Cardiac muscle cell (in vitro differentiated cells and primary cell): ENCODE measurements around the gene ZMYND8. TPM values are rescaled to one million over a fixed set of nuclear protein-coding genes. Genes with fewer than 3 reads are reported as not detected.

ENCODE experiments used
- DNase-seq, 2 donors: peaks; one replicate each; pipeline versions ENCODE4 v3.0.0 to v3.0.0-alpha.2; 2010 to 2017; ENCODE audit warnings: low read depth in 1 of 2, low spot score in 1 of 2
- H3K27ac ChIP-seq: fragments of 200-600 bp; sonication (generic); 2 replicates; pipeline ENCODE4 v1.5.1; 2016
- H3K27me3 ChIP-seq: fragments of 200-600 bp; sonication (generic); 2 replicates; pipeline ENCODE4 v1.6.0; 2016; ENCODE audit warnings: control low read depth
- H3K36me3 ChIP-seq: fragments of 200-600 bp; sonication (generic); 2 replicates; pipeline ENCODE4 v1.5.1; 2016; ENCODE audit warnings: control low read depth
- H3K4me1 ChIP-seq: fragments of 200-600 bp; sonication (generic); 2 replicates; pipeline ENCODE4 v1.8.1; 2017; ENCODE audit warnings: low read depth, mild to moderate bottlenecking, mixed run types
- H3K4me3 ChIP-seq: fragments of 200-600 bp; sonication (generic); 2 replicates; pipeline ENCODE4 v1.5.1; 2016; ENCODE audit warnings: mild to moderate bottlenecking
- H3K9me3 ChIP-seq: fragments of 200-600 bp; sonication (generic); 2 replicates; pipeline ENCODE4 v1.5.1; 2017; ENCODE audit warnings: low read depth, mild to moderate bottlenecking, control low read depth
- polyA plus RNA-seq: library from polyadenylated mRNA; unstranded; fragments of >200 nt; fragmentation: Nextera tagmentation; extraction: Ambion mirVana; gene quantifications from 2 replicates; pipeline ENCODE4 v1.2.1, GENCODE V29; 2016
- total RNA-seq: library from RNA; depleted of rRNA; stranded (reverse); fragments of >200 nt; gene quantifications from 2 replicates; pipeline ENCODE4 v1.2.3, GENCODE V29; 2016
- TF ChIP-seq, protein P1 (sequence below): IDR thresholded peaks from 2 replicates; pipeline ENCODE4 v1.5.1; 2012; ENCODE audit warnings: low read depth, mild to moderate bottlenecking, low read length

Gene ZMYND8
- total and polyA plus RNA-seq, 2 experiments from 2014 or later: 27.5 to 45.0 TPM

DNA sequence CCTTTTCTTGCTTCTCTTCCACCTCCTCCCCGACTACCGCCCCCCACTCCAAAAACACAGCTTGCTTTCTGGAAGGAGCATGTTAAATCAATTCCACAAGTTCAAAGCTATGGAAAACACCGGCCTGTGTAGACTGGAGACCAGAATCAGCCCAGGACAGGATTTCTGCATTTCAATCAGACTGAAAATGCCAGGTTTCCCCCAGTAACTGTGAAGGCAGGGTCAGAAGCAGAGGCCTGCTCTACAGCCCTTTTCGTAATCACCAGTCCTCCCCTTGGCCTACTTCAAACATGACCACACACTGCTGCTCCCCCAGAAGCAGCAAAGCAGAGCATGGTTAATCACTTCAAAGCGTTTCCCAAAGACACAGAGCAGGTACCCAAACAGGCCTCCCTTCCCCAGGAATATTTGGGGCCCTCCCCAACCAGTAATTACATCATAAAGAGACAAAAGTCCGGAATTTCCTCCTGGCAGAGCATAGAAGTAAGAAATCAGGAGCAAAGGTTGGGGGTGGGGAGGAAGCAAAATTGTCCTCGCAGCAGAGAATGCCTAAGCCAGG, 38.4 kb downstream of the ZMYND8 start:
- DNase-seq: peak in 1 of 2 donors; percentile 21
- Histone ChIP-seq H3K4me3 (no peak overlapping the region), H3K36me3 (no peaks in the 10 kb centered on the region), H3K9me3 (no peaks in the 10 kb centered on the region), H3K27me3 (no peaks in the 10 kb centered on the region), H3K27ac (peak overlapping the region; percentile 97), H3K4me1 (peaks cover 52% of the 10 kb centered on the region)
- TF ChIP-seq, protein P1, sequence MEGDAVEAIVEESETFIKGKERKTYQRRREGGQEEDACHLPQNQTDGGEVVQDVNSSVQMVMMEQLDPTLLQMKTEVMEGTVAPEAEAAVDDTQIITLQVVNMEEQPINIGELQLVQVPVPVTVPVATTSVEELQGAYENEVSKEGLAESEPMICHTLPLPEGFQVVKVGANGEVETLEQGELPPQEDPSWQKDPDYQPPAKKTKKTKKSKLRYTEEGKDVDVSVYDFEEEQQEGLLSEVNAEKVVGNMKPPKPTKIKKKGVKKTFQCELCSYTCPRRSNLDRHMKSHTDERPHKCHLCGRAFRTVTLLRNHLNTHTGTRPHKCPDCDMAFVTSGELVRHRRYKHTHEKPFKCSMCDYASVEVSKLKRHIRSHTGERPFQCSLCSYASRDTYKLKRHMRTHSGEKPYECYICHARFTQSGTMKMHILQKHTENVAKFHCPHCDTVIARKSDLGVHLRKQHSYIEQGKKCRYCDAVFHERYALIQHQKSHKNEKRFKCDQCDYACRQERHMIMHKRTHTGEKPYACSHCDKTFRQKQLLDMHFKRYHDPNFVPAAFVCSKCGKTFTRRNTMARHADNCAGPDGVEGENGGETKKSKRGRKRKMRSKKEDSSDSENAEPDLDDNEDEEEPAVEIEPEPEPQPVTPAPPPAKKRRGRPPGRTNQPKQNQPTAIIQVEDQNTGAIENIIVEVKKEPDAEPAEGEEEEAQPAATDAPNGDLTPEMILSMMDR: no peak

DNA sequence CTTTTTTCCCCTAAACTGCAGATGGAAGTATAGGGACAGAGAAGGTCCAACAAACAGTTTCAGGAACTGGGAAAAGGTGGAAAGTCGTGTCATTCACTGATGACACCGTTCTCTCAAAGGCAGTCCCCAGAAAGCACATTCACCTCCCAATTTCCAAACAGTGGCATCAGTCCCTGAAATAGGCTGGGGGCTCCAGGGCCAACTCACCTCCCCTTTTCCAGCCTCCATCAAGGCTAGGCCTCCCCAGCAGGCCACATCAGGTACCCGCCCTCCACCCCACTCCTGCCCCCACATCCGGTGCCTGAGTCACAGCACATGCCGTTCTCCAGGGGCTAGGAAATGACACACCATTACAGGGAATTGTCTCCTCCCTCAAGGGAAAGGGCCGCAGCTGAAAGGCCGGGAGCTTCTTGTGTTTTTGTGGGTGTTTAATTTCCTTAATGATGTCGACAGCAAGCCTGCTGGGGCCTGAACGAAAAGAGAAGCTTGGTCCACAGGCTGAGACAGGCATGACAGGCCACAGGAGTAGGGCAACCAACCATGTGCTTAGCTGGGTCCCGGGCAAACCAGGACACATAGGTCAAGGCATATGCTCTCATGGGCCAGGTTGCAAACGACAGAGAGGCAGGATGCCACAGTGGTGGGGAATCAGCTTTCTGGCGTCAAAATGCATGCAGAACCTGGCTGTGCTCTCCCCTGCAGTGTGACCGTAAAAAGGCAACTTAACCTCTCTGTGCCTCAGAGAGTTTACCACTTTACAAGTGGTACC, 39.2 kb downstream of the ZMYND8 start:
- TF ChIP-seq, protein P1: no peak
- H3K9me3 ChIP-seq: no peaks in the 10 kb centered on the region
- DNase-seq: peak in 1 of 2 donors; percentile 98
- H3K27me3 ChIP-seq: no peaks in the 10 kb centered on the region
- H3K36me3 ChIP-seq: no peaks in the 10 kb centered on the region
- peaks cover 56% of the 10 kb centered on the region for H3K4me1 ChIP-seq
- peak overlapping the region; percentile 97 for H3K27ac ChIP-seq
- no peak overlapping the region for H3K4me3 ChIP-seq

DNA sequence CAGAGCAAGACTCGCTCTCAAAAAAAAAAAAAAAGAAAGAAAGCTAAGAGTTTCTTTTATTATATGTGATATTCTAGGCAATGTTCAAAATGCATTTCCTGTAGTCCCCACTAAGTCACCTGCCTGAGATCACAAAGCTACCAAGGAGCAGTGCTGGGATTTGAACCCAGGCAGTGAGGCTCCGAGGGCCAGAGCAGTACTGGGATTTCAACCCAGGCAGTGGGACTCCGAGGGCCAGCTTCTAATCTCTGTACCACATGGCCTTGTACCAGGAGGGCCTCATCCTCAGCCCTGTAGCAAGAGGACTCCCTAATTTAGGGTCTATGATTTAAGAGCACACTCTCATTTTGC, 39.7 kb downstream of the ZMYND8 start:
- H3K9me3 ChIP-seq: no peaks in the 10 kb centered on the region
- no peaks in the 10 kb centered on the region for H3K27me3 ChIP-seq
- no peaks in the 10 kb centered on the region for H3K36me3 ChIP-seq
- peaks cover 59% of the 10 kb centered on the region for H3K4me1 ChIP-seq
- no peak overlapping the region for H3K4me3 ChIP-seq
- no peak for DNase-seq
- peak overlapping the region; percentile 97 for H3K27ac ChIP-seq
- TF ChIP-seq, protein P1: no peak

DNA sequence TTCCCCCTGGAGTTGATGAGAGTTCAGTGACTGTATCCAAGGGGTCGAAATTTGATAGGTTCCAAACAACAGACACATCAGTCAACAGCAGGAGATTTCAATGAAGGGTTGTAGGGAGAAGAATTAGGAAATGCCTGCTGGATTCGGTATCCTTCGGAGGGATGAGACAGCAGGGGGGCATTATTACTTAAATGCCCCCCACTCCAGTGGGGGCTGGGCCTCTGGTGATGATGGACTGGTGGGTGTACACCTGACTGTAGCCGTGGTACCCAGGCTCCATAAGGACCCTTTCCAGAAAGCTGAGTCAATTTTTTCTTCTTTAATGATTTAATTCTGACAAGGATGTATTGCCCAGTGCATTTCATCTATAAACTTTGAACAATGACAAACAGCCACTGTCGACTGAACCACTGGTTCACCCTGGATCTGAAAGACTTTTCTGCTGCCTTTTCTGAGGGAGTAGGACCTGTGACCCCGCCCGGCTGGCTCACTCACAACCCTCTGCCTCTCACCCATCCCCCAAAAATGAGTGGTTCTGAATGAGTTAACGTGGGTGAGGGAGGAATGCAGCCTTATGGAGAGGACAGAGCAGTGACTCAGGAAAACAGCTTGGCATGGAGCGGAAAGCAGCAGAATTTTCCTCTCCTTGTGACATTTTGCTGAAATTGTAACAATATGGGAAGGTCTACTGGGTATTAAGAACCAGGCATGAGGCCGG, 41.0 kb downstream of the ZMYND8 start:
- Histone ChIP-seq H3K4me1 (peaks cover 55% of the 10 kb centered on the region), H3K27me3 (no peaks in the 10 kb centered on the region), H3K4me3 (no peak overlapping the region), H3K36me3 (no peaks in the 10 kb centered on the region), H3K27ac (peak overlapping the region; percentile 97), H3K9me3 (no peaks in the 10 kb centered on the region)
- TF ChIP-seq, protein P1: no peak
- DNase-seq: peak in 1 of 2 donors; percentile 90

DNA sequence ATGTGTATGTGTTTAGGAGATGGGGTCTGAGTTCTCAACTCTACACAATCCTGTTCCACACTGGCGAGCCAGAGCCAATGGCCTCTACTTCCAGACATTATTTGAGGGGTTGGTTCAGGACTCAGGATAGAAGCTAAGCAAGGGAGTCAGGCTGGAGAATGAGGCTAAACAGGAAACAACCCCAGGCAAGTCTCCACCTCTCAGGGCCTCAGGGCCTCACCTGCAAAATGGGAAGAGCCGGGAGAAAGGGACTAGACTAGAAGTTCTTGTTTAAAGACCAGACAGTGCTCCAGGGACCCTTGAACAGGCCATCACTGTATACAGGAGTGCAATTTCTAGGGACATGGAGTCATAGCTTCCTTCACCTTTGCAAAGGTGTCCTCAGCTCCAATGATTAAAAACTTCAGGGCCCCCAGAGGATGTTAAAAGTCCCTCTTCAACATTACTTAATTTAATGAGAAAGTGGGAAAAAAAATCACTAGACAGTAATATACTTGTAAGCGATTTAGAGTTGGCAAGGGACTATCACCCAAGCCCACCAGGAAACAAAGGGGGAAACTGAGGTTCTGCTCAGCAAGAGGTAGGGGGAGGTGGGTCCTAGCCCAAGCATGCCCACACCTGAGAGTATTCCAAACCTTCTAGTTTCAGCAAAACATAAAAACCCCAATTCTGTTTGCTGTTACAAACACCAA, 41.7 kb downstream of the ZMYND8 start:
- Histone ChIP-seq H3K36me3 (no peaks in the 10 kb centered on the region), H3K27me3 (no peaks in the 10 kb centered on the region), H3K4me1 (peaks cover 55% of the 10 kb centered on the region), H3K27ac (peak overlapping the region; percentile 97), H3K9me3 (no peaks in the 10 kb centered on the region), H3K4me3 (no peak overlapping the region)
- no peak for DNase-seq
- TF ChIP-seq, protein P1: no peak
